ENCODE data around the gene JAZF1.
"Not testable (repeated sequence)": the region's sequence is repeated elsewhere in the genome, so short reads cannot be mapped to it uniquely, and the experiment has no call there.

JAZF1 gene

DNA sequence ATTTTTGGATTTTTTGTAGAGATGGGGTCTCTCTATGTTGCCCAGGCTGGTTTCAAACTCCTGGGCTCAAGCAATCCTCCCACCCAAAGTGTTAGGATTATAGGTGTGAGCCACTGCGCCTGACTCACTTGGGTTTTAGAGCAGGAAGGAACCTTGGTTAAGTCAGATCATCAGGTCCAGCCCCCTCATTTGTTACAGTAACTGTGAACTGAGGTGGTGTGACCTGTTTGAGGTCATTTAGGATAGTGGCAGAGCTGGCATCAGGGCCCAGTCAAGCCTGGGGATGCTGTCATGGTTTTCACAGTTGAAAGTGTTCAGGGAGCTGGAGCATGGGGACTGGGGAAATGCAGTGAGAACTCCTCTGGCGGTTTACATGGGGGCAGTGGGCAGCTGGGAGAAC lies 281.0 kb downstream of the JAZF1 start:
- no peak for DNase-seq

DNA sequence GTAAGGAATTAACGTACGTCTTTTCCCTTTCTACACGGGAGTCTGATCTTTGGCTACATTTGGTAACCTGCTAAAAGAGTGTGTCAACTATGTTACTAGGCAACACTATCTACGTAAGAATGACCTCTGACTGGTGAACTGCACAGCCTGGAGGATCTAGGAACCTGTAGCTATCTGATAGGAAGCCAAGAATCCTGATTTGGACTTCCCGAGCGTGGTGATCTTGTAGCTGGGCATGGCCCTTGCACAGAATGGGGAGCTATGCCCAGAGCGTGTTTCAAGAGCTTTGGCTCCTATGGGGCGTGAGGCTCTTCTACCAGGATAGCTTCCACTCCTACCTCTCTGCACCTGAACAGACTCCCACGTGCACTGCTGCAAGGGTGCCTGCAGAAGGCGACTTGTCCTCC lies 283.2 kb downstream of the JAZF1 start:
- DNase-seq = no peak

DNA sequence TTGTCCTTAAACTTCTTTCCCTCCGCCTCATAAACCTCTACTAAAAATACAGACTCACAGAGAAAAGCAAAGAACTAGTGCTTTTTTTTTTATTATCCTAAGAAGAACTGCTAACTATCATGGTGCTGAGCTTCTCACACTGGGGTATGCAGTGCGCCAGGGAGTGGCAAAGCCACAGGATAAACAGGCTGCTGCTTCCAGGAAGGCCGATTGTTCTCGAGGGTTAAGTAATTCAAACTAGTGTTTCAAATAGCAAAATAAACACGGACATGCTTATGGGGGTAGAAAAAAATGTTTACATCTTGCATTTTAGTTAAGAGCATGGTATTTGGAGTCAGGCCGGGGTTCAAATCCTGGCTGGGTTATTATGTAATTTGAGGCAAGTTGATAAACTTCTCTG lies 283.6 kb downstream of the JAZF1 start:
- DNase-seq = no peak

DNA sequence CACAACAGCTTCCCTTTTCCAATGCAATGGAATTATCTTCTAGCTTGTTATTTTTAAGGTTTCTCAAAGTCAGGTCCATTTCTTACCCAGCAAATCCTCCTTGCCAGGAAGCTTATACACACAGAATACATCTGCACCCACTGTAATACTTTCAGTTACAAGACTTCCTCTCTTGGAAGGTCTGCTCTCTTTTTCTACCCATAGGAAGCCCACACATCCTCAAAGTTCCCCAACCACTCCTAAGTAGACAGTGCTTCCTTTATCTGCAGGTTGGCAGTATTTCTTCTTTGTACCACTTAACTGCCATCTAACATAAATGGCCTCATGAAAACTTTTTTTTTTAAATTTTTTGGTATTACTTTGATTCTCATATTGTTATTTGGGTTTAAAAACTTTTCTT lies 285.0 kb downstream of the JAZF1 start:
- no peak for DNase-seq

DNA sequence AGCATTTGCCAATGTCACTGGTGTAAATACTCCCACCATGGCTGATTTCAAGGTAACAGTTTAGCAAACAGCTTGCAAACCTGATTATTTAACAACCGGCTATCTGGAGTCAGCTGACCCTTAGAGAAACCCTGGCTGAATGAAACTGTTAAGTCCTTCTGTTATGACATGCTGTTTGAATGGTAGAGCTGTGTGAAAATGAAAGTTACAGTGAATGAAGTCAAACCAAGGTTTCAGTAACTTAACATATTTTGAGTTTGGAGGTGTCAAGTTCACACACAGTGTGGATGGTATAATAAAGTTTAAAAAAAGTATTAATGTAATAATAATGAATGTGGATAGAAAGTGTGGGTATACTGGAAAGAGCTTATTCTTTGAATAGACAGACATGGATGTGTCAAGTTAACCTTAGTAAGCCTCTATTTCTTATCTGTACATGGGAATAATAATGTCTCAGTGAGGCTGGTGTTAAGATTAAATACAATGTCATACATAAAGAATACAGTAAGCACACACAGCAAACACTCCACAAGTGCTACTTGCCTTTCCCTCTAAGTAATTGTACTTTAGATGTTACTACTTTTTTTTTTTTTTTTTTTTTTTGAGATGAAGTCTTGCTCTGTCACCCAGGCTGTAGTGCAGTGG lies 290.3 kb downstream of the JAZF1 start:
- DNase-seq = no peak

DNA sequence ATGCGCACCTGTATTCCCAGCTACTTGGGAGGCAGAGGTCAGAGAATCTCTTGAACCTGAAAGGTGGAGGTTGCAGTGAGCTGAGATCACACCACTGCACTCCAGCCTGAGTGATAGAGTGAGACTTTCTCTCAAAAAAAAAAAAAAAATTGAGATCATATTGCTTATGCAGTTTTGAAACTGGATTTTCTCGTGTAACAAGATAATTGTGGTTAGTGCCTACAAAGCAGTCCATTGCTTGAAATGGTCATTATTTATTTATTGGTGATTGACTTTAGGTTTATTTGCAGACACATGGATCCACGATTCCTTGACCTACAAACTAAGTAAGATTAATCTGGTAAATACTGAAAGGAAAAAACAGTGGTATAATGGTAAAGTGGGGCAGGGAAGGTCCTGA lies 290.8 kb downstream of the JAZF1 start:
- no peak for DNase-seq

DNA sequence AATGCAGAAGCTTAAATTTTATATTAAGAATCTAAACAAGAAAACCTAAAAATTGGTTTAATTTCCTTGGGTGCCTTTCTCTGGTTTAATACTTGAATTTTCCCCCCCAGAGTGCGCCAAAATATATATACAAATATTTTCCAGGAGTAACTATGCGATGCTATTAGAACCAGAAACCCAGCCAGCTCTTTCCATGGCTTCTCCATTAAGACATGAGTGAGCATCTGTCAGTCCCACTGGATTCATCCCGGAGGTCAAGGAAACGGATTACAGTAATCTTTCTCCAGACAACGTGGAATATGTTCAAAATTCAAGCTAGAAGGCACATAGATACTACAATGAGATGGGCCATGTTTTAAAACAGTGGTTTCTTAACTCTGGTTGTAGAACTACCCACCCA lies 291.9 kb downstream of the JAZF1 start:
- DNase-seq = no peak

DNA sequence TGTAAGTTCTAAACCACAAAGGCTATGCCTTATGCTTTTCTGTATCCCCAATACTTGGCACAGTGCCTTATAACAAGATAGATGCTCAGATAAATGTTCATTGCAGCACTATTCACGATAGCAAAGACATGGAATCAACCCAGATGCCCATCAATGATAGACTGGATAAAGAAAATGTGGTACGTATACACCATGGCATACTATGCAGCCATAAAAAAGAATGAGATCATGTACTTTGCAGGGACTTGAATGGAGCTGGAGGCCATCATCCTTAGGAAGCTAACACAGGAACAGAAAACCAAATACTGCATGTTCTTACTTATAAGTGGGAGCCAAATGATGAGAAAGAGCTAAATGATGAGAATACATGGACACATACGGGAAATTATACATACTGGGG lies 293.9 kb downstream of the JAZF1 start:
- DNase-seq = not testable (repeated sequence)

DNA sequence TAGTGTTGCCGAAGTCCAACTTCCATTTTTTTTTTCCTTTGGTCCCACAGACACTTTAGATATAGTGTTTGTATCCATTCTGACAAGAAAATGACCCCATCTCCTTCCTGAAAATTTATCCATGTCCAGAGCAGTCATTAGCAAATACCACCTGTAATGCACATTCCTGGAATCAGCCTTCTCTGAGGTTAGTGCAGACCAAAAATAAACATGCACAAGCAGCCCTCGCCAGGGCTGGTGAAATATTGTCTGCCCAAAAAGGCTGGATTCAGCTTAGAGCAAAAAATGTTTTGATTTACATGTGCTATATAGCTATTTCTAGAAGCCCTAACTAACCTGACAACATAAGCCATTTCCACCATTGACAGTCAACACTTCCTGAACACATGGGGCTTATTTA lies 294.9 kb downstream of the JAZF1 start:
- no peak for DNase-seq

DNA sequence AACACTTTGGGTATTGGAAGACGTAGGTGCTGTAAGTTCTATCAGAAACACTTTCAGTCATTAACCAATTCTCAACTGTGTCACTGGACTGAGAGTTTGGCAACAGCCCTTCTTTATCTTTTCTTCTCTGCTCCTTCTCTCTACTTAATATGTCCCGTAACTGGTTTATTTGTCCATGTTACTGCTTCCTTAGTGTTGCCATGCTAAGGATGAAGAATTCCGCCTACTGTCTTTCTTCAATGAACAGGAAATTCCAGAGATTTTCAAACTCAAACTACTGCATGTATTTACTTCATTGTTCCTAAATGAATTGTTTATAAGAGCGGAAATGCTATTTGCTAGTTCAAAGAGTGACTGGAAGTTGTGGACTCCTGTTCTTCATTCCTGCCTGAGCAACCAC lies 296.9 kb downstream of the JAZF1 start:
- DNase-seq = no peak

DNA sequence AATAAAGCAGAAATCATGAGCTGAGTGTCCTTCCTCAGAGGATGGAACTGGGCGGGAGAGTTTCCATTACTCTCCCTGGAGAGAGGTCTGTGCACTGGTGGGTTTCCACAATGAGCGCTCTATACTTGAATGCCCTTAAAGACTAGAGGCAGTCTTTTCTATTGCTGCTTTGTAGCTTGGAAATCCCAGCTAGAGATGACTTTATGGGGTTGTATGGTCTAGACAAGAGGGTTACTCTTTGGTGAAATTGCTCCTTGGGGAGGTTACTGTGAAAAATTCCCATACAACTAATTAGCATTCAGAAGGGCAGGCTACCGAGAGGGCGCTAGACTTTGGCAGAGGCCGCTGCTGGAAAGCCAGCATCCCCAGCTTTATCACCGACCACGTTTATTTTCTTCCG lies 303.8 kb downstream of the JAZF1 start:
- no peak for DNase-seq

DNA sequence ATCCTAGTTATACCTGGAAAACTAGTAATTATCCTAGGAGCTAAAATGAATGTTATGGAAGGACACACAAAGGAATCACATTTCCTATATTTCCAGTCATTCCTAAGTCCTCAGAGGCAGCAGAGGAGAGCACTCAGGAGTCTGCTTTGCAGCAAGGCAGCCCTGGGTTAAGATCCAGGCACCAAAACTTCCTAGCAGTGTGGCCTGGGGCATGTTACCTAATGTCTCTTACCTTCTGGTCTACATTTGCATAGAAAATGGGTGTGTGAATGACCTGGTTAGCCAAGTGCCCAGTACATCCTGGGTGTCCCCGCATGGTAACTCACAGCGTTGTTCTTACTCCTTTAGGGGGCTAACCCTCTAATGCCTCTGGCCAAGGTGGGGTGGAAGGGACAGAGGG lies 304.8 kb downstream of the JAZF1 start:
- no peak for DNase-seq

DNA sequence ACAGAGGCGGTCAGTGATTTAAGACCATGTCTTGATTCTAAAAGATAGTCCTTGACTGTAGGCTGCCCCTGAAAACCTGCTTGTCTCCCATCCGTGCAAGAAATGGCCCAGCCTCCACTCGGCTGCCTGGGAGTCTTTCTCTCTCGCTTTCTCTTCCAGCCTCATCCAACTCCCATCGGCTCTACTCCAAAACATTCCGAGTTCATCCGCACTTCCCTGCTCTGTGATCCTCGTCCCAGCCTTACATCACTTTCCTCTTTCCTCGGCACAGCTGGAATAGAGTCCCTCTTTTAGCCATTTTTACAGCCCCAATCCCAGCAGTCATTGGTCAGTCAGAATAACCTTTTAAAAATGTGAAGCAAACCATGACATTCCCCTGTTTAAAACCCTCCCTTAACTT lies 305.5 kb downstream of the JAZF1 start:
- no peak for DNase-seq

DNA sequence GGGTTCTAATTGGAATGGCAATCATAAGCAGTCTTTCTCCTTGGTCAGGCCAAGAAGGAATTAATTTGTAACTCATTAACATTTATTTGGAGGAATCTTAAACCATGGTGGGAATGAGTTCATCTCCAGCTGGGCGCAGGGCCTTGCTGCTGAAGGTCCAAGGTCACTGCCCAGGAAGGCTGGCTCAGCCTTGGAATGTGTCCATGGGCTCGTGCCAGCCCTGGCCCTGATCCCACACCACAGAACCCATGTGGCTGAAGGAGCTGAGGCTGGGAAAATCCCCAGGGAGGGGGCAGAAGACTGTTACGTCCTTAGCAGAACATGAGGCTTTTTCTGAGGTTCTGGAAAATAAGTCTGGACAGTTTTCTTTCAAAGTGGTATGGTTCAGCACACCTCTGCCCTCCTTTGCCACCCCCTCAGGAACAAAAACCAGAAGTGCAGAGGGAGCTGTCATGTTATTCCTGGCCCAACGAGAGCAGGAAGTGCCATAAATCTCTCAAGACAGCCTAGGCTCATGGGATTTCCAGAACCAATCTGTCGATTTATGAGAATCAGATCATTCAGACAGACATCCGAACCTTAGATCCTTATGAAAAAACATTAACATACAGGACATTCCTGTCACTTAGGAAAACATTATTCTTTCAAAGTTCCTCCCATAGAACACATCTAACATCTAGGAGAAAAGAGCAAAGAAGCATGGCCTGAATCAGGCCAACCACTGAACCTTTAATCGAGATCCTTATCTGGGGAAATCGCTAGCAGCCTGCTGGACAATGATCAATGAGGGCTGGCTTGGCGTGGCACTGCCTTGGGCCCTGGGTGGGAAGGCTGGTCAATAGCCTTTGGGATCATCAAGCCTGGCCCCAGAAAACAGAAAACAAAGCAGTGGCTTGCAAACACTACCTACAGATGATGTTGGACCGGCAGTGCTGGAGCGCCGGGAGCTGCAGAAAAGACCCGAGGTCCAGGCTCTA lies 306.3 kb downstream of the JAZF1 start:
- DNase-seq = no peak

DNA sequence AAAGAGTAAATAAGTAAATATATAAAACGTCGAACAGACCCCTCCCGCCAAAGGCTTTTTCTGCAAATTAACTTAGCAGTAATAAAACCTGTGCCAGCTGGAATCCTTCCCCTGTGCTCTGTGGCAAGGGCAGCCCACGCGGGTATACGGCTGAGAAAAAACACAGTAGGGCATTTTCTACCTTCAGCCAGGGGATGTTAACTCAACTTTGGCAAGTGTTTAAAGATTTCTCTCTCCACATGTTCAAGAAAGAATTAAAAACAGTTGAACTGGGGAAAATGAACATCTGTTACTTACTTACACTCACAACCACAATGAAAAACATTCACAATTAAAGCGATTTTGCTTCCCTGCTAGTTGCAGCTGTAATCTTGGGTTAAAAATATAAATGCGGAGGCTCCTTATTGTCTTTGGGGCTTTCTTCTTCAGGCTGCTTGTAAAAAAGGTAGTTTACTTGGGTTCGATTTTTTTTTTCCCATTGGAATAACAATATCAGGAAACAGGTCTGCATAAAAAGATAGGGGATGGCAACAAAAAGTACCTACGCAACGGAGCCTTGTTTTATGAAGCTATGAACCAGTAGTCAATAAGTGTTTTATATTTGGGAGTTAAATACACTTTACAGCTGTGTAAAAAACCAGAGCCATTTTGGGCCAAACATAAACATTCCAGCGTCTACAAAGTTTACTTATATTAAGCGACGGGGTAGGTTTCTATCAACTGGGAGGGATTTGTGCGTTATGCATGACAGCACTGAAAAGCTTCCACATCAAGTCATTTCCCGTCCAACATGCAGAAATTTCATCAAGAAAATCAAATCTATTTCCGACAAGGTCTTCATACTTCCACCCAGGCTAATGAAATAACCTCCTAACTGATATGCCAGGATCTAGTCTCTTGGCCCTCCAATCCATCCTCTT lies 308.0 kb downstream of the JAZF1 start:
- DNase-seq = no peak

DNA sequence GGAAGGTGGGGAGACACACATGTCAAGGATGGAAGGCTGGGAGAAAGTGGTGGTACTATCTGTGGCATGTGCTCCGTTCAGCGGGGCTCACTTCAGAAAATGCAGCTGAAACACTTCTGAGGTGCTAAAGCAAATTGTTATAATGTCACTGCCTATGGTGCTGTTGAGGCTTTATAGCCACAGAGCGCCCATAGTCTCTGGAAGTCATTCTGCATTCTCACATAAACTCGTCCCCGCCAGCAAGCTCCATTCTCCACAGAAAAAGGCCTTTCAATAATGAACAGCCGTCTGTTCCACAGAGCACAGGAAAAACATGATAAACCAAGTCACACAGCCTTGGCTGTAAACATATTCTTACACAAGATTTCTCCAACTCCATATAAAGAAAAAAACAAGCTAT lies 308.7 kb downstream of the JAZF1 start:
- DNase-seq = no peak

DNA sequence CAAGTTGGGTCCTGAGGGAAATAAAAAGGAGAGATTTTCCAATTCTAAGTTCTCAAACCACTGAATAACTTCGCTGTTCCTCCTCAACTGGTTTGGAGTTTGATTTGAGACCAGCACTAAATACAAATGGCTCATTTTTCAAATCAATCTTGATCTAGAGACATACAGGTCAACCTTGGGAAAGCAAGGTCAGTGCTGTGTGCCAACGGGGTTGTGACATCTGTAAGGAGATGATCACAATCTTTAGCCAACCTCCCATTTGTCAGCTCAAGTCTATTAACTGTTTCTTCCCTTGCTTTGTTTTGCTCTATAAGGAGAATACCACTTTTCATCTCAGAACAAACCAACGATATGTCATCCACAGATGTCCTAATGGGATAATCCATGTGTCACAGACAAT lies 309.5 kb downstream of the JAZF1 start:
- no peak for DNase-seq

DNA sequence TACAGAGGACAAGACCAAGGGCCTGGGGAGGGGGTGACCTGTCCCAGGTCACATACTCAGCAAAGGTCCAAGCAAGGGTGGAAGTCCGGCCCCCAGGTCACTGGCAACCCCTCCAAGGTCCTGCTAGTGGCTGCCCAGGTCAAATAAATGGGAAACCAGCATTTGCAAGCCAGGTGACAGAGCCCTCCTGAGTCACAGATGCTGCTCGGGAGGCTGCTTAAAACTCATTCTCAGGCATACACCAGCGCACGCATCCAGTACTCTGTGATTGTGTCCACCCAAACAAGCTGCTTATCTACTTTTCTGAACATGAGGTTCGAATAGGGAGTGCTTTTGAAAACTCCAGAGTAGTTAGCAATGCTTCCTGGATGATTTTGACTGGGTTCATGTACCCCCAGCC lies 310.0 kb downstream of the JAZF1 start:
- no peak for DNase-seq

DNA sequence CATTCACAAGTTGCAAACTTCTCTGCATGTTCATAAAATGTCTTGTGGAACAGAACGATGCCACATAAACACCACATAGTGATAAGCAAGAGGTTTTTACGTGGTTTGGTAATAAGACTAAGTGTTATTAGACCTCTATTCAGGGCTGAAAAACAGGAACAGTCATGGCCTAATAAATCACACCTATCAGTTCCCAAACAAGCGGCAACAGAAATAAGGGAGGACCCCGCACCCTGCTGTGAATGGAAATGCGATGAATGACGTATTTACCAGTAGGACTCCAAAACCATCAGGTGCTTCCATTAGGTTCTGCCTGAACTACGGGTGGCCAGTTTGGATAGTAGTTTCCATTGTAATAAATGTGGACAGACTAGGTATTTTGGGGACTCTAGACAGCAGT lies 311.5 kb downstream of the JAZF1 start:
- no peak for DNase-seq

DNA sequence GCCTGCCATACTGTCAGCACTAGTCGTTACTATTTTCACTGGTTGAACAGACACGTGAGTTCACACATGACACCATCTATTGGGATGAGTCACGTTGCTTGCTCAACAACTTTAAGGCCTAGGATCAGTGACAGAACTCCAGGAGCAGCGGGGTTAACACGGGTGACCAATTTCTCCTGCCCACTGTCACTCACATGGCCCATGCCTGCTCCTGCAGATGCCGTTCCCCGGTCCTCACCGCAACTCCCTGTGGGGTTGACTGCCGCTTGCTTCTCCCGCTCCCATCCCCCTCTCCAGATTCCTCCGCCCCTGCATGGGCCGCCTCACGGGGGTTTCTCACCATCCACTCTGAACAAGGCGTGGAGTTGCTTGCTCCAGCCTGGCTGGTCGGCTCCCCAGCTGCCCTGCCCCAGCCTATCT lies 312.5 kb downstream of the JAZF1 start:
- no peak for DNase-seq

DNA sequence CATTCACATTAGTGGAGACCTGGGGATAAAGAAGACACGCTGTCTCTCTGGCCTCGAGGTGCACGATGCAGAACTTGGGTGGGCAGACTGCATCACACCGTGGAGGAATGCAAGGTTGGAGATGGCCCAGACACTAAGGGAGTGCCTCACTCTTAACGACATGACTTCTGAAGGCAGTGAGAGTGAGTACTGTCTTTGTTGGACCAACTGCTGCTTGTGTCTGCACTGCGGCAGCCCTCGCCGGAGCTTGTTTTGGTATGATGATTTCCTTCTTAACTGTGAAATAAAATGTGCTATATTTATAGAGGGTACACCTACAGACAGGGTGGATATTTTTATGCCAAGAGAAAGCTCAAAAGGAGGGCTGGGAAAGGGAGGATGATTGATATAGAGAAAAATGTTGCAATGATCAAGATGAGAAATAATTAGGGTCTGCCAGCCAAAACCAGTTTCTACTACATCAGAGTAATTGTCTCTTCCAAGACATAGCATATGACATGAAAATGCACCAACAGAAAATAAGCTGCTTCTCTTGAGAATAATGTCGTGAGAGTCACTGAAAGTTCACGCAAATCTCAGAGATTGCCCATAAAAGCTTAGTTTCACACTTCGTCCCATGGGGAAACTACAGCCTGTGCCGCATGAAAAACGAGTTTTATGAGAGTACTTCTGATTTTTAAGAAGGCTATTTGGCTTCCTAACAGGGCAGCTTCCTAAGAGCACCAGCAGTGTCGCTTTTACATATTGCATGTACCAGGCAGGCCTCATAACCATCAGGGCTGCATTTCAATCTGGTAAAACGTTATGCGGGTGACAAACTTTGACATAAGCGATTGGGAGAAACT lies 313.5 kb downstream of the JAZF1 start:
- no peak for DNase-seq

DNA sequence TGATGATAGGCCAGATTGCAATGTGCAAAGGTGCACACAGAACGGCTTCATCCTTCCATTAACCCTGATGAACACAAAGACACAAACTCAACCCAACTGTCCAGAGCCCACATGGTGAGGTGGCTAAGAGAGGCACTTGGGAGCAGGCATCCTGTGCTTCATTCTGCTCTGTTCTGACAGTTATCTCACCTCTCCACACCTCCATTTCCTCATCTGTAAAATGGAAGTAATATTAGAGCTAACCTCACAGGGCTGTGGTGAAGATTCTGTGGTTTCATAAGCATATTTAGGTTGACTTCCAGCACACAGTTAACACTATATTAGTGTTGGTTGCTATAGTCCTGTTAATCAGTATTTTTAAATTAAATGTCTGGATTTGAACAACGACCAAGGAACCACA lies 314.3 kb downstream of the JAZF1 start:
- no peak for DNase-seq
